Liver (tissue), 3 donors: ENCODE results near the gene HPS1.

ENCODE experiments used
- HNF4A ChIP-seq, 2 donors: conservative IDR thresholded peaks; 2 replicates each; pipeline ENCODE4 v1.6.1; 2016; ENCODE audit warnings: antibody characterized with exemption in 2 of 2, mild to moderate bottlenecking in 2 of 2
- RAD21 ChIP-seq, 2 donors: IDR thresholded peaks; 2 replicates each; pipeline ENCODE4 v1.6.1; 2016; ENCODE audit warnings: antibody characterized with exemption in 2 of 2, mild to moderate bottlenecking in 2 of 2
- YY1 ChIP-seq: IDR thresholded peaks from 2 replicates; pipeline ENCODE4 v1.6.1; 2016; ENCODE audit warnings: antibody characterized with exemption, mild to moderate bottlenecking
- TF ChIP-seq, protein P1 (sequence below): IDR thresholded peaks from 2 replicates; pipeline ENCODE4 v1.6.1; 2016; ENCODE audit warnings: antibody characterized with exemption
- TF ChIP-seq, protein P2 (sequence below): fragments of 150-350 bp; IDR thresholded peaks from 2 replicates; pipeline ENCODE4 v1.5.1; 2017; ENCODE audit warnings: improper control_type of control experiment, low read depth, low read length; ENCODE audit not compliant: missing input control
- TF ChIP-seq, protein P3 (sequence below): IDR thresholded peaks from 2 replicates; pipeline ENCODE4 v1.6.1; 2016; ENCODE audit warnings: antibody characterized with exemption, mild to moderate bottlenecking
- donor health status: healthy.
- donor health status: healthy.

DNA sequence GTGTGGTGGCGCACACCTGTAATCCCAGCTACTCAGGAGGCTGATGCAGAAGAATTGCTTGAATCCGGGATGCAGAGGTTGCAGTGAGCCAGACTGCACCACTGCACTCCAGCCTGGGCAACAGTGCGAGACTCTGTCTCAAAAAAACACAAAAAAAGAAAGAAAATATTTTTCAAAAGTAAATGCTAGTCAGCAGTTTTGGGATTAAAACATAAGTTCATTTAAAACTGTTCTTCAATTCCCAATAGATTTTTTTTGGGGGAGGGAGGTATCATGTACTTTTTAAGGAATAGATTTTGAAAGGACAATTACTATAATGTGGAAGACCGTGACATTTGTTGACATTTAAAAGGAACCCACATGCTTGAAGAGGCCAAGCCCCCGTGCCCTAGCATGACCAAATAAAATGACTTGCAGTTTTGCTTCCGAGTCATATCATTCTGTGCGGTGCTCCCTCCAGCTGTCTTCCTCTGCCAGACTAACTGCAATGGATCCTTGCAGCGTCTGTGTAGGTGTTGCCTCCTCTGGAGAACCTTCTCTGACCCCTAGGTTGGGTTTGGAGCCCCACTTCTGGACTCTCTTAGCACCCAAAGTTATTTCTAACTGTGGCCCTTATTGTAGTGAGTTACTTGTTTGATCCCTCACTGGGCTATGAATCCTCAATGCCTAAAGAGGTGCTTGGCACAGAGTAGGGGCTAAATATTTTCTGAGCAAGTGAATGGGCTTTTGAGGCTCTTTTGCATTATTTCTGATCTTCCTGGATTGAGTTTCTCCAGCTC lies 17.4 kb upstream of the HPS1 start:
- TF ChIP-seq HNF4A (conservative IDR thresholded peaks at IDR 0.05) = no peak
- no peak for TF ChIP-seq RAD21 (IDR thresholded peaks at IDR 0.05)
- TF ChIP-seq, protein P1, sequence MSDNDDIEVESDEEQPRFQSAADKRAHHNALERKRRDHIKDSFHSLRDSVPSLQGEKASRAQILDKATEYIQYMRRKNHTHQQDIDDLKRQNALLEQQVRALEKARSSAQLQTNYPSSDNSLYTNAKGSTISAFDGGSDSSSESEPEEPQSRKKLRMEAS = no peak
- TF ChIP-seq, protein P2, sequence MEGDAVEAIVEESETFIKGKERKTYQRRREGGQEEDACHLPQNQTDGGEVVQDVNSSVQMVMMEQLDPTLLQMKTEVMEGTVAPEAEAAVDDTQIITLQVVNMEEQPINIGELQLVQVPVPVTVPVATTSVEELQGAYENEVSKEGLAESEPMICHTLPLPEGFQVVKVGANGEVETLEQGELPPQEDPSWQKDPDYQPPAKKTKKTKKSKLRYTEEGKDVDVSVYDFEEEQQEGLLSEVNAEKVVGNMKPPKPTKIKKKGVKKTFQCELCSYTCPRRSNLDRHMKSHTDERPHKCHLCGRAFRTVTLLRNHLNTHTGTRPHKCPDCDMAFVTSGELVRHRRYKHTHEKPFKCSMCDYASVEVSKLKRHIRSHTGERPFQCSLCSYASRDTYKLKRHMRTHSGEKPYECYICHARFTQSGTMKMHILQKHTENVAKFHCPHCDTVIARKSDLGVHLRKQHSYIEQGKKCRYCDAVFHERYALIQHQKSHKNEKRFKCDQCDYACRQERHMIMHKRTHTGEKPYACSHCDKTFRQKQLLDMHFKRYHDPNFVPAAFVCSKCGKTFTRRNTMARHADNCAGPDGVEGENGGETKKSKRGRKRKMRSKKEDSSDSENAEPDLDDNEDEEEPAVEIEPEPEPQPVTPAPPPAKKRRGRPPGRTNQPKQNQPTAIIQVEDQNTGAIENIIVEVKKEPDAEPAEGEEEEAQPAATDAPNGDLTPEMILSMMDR = no peak
- TF ChIP-seq, protein P3, sequence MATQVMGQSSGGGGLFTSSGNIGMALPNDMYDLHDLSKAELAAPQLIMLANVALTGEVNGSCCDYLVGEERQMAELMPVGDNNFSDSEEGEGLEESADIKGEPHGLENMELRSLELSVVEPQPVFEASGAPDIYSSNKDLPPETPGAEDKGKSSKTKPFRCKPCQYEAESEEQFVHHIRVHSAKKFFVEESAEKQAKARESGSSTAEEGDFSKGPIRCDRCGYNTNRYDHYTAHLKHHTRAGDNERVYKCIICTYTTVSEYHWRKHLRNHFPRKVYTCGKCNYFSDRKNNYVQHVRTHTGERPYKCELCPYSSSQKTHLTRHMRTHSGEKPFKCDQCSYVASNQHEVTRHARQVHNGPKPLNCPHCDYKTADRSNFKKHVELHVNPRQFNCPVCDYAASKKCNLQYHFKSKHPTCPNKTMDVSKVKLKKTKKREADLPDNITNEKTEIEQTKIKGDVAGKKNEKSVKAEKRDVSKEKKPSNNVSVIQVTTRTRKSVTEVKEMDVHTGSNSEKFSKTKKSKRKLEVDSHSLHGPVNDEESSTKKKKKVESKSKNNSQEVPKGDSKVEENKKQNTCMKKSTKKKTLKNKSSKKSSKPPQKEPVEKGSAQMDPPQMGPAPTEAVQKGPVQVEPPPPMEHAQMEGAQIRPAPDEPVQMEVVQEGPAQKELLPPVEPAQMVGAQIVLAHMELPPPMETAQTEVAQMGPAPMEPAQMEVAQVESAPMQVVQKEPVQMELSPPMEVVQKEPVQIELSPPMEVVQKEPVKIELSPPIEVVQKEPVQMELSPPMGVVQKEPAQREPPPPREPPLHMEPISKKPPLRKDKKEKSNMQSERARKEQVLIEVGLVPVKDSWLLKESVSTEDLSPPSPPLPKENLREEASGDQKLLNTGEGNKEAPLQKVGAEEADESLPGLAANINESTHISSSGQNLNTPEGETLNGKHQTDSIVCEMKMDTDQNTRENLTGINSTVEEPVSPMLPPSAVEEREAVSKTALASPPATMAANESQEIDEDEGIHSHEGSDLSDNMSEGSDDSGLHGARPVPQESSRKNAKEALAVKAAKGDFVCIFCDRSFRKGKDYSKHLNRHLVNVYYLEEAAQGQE = no peak
- no peak for TF ChIP-seq YY1
